ENCODE measurements around the gene CUL7.
"Not testable (repeated sequence)": the region's sequence is repeated elsewhere in the genome, so short reads cannot be mapped to it uniquely, and the experiment has no call there.

Gene CUL7

DNA sequence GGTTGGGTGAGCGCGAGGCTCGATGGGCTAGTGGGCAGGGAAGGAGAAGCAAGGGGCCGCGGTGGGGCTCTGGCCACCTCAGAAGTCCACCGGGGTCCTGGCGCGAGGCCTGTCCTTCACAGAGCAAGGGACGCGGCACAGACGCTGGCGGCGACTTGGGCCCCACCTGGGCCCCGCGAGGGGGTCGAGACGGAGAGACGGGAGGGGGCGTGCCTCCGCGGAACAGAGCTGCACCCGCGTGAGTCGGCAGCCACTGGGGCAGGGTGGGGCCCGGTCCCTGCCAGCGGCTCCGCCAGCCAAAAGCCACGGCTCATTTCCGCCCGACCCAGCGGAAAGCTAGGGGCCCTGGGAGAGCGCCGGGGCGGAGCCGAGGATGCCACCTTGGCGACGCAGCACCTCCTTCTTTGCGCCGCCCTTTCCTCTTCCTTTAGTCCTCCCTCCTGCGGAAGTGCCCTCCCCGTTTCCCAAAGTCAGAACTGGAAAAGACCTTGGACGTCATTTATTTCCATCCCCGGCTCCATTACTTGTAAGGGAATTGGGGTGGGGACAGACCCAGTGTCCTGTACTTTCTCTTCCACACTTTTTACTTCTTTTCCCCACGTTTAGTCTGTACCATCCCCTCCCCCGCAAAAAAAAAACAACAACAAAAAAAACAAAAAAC is at the start of gene CUL7:
Gene CUL7, minus strand, starts transcription at position 307 of the 661 bp plus-strand sequence. CDS start 1,063 bp downstream, outside the sequence.
- in situ Hi-C loops (cut with MboI; ENCODE audit: low sequenced_read_pairs): no loop called here

- in situ Hi-C loops (cut with MboI; ENCODE audit: low sequenced_read_pairs): no loop called here
Measured at GRCh38 chr6:43101497-43101896, 47.8 kb upstream of the CUL7 start.

DNA sequence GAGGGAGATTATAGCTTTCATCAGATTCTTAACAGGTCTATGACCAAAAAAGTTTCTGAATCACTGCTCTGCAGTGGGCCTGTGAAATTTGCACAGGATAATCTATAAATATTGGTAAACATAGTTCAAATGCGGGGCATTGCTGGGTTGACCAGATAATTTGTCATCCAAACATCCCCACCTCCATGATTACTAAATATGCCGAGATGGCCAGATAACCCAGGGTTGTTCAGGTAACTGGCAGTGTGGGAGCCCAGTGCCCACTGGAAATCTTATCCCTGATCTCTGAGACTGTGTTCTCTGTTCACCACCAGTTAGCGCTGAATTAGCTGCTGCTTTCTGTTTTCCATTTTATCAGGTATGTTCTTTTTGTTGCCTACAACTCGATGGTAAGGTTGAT is 43.9 kb upstream of the CUL7 start:
- in situ Hi-C loops (cut with MboI; ENCODE audit: low sequenced_read_pairs): no loop called here

DNA sequence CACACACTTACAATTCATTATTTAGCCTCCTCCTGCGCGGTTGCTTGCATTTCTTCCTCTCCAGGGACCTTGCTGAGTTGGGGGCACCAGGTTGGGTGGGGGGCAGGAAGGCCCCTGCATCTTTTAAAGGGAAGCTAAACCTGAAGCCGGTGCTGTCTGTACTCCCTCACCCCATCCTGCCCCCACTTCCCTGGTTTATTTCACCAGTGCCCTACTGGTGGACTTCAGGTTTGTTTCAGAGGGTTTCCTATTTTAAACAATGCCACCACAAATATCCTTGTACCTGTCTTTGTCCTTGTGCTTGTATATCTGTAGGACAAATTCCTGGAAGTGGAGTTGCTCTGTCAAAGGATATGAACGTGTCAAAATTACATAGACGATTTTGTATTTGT is 43.4 kb upstream of the CUL7 start:
- in situ Hi-C loops (cut with MboI; ENCODE audit: low sequenced_read_pairs): no loop called here

DNA sequence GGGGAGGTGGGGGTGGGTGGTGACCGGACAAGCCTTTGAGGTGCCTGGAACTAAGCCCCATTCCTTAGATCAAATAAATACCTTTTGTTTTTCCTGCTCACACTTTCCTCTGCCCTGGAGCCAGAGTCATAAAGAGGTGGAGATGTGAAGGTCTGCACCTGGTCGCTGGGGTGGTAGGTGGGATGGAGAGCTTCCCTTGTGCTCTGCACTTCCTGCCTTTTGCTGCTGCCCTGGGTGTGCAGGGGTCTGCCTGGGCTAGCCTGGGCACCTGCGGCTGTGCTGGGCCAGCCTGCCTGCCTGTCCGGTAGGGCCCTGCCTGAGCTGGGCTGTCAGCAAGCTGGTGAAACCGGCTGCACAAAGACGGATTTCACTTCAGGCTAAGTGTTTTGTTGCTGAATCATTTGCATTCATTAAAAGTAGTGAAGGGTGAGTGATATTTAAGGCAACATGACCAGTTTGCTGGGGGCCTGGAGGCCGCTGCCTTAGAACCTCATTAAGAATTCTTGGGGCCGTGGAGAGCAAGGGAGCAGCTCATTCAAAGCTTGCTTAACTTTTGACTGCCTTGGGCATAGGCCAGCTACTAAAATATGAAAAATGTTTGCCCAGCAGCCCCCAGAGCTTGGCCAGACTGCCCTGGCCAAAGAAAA is 42.9 kb upstream of the CUL7 start:
- in situ Hi-C loops (cut with MboI; ENCODE audit: low sequenced_read_pairs): no loop called here

- in situ Hi-C loops (cut with MboI; ENCODE audit: low sequenced_read_pairs): no loop called here
Measured at GRCh38 chr6:43095939-43096338, 42.3 kb upstream of the CUL7 start.

GRCh38 chr6:43093436-43094289 is 40.0 kb upstream of the CUL7 start:
- in situ Hi-C loops (cut with MboI; ENCODE audit: low sequenced_read_pairs): no loop called here

GRCh38 chr6:43092635-43093034 is 39.0 kb upstream of the CUL7 start:
- in situ Hi-C loops (cut with MboI; ENCODE audit: low sequenced_read_pairs): no loop called here

DNA sequence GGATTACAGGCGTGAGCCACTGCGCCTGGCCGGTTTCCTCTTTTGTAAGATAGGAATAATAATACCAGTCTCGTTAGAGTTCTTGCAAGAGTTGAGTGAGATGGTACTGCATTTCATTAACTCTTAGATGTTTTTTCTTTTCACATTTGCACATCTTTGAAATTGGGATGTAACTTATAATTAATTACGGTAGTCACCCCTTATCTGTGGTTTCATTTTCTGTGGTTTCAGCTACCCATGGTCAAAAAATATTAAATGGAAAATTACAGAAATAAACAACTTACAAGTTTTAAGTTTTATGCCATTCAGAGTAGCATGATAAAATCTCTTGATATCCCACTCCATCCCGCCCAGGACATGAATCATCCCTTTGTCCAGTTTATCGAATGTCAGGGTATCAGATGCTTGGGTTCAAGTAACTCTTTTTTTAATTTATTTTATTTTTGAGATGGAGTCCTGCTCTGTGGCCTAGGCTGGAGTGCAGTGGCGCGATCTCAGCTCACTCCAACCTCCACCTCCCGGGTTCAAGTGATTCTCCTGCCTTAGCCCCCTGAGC is 37.9 kb upstream of the CUL7 start:
- in situ Hi-C loops (cut with MboI; ENCODE audit: low sequenced_read_pairs): no loop called here

- in situ Hi-C loops (cut with MboI; ENCODE audit: low sequenced_read_pairs): no loop called here
Measured at GRCh38 chr6:43091020-43091419, 37.4 kb upstream of the CUL7 start.

DNA sequence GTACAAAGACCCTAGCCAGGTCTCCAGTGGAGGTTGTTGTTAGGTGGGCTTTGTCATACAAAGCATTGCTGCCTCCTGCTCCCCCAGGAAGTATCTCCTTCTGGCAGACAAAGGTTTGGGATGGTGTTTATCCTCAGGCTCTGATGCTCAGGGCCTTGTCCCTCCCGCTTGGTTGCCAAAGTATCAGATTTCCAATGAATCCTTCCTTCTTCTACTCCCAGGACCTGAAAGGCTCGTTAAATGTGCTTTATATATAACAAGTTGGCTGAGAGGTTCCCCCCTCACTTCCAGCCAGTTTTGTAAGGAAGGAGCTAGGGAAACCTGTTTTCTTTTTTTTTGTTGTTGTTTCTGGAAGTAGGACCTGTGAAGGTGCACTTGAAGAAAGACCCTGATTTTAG is 36.9 kb upstream of the CUL7 start:
- in situ Hi-C loops (cut with MboI; ENCODE audit: low sequenced_read_pairs): no loop called here

DNA sequence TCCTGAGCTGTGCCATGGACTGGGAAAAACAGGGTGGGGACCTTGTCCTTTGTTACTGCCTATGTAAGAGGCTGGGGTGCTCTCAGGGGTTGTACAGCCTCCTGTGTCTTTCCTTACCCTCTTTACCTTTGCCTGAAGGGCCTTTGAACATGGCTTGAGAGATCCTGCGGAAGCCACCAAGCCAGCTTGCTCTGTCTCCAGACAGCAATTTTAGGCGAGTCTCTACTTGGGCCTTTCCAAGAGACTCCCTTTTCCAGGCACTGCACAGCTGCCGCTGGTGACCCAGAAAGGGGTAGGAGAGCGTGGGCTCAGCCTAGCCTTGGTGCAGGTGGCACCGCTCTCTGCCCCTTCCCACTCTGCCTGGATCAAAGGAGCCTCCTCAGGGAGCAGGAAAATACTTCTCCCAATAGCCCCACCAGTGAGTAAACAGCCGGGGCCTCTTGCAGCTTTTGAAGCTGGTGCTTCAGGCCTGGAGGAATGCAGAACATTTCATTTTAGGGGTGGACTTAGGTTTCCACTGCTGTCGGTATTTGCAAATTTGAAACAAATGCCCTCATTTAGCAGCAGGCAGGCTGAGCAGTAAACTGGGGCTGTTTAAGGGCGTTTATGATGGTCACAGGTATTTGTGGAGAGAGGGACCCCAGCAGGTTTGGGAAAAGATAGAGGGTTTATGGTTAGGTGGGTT is 36.4 kb upstream of the CUL7 start:
- in situ Hi-C loops (cut with MboI; ENCODE audit: low sequenced_read_pairs): no loop called here

- in situ Hi-C loops (cut with MboI; ENCODE audit: low sequenced_read_pairs): no loop called here
Measured at GRCh38 chr6:43089467-43089866, 35.8 kb upstream of the CUL7 start.

GRCh38 chr6:43088654-43089056 is 35.0 kb upstream of the CUL7 start:
- in situ Hi-C loops (cut with MboI; ENCODE audit: low sequenced_read_pairs): no loop called here

GRCh38 chr6:43086022-43086658 is 32.5 kb upstream of the CUL7 start:
- in situ Hi-C loops (cut with MboI; ENCODE audit: low sequenced_read_pairs): no loop called here

DNA sequence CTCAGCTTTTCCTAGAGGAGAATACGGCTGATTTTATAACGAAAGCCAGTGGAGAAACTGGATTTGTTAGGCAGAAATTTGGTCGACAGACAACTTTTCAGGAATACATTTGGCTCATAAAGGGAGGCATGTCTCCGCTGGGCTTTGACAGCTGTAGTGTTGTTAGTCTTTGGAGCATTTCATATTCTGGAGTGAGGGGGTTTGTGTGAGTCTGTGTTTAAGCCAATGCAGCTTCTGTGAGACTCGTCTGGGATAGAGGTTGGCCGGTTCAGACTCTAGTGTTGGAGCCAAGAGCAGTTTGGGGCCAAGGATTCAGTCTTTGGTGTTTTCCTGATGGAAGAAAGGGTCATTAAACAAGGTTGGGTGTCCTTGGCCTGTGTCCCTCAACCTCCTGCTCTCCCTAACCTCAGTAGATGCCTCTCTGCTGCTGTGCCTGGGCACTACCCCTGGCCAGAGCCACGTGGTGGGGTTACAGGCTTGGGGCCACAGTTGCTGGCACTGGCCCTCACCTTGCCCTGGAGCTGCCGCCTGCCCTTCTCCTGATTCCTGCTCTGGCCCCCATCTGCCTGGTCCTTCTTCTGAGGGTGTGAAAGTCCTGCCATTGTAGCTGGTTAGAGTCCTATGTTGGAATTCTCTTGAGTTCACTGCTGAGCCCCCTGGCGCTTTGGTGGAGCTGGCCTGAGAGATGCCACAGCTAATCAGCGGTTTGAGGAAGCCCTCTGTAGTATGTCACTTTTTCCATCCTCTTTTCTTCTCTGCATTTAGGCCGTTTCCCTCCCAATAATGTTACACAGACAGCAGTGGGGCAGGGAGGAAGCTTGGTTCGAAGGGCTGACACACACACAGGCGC is 29.4 kb upstream of the CUL7 start:
- in situ Hi-C loops (cut with MboI; ENCODE audit: low sequenced_read_pairs): no loop called here

DNA sequence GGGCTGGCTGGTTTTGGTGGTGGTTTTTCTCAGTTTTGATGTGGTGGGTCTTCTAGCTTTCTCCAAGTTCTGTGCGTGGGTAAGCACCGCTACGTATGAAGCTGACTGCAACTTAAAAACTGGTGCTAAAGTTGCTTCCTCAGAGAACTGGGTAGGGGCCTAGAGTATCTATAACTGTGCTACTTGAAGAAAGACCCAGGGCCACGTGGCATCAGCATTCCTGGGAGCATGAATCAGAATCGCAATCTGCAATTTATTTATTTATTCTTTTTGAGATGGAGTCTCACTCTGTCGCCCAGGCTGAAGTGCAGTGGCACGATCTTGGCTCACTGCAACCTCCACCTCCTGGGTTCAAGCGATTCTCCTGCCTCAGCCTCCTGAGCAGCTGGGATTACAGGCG is 28.3 kb upstream of the CUL7 start:
- in situ Hi-C loops (cut with MboI; ENCODE audit: low sequenced_read_pairs): not testable (repeated sequence)

GRCh38 chr6:43081043-43081442 is 27.4 kb upstream of the CUL7 start:
- in situ Hi-C loops (cut with MboI; ENCODE audit: low sequenced_read_pairs): no loop called here

DNA sequence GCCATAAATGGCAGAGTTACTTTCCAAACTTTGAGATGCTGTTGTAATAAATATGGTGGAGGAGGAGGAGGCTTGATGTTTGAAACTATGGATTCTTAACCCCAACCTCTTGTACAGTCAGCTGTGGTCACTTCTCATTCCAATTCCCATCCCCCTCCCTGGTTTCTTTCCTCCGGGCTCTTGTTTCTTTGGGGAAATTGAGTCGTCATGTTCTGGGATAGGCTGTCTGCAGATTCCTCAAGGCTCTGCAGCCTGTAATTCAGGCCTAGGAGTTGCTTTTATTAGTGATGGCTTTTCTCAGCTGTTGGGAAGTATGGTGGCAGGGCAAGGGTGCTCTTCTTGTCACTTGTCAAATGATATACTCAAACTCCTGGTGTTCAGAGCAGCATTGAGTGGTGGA is 25.0 kb upstream of the CUL7 start:
- in situ Hi-C loops (cut with MboI; ENCODE audit: low sequenced_read_pairs): no loop called here

Measured in HL-60/S4 treated with retinoic acid at 250 ng/mL for 4 days and 3 days (cell line).